IPS-18a (cell line): Measurements from ENCODE around the gene SDE2.

Experiments used
- H3K27ac ChIP-seq: one replicate; pipeline ENCODE4 v1.5.1; 2013; ENCODE audit warnings: low read length
- H3K27me3 ChIP-seq: one replicate; pipeline ENCODE4 v1.6.1; 2013; ENCODE audit warnings: mild to moderate bottlenecking, low read length; ENCODE audit not compliant: control insufficient read depth, insufficient read depth
- H3K36me3 ChIP-seq: one replicate; pipeline ENCODE4 v1.6.1; 2013; ENCODE audit warnings: low read depth, low read length; ENCODE audit not compliant: control insufficient read depth
- H3K4me1 ChIP-seq: one replicate; pipeline ENCODE4 v1.6.1; 2013; ENCODE audit warnings: low read depth, low read length; ENCODE audit not compliant: control insufficient read depth
- H3K4me3 ChIP-seq: one replicate; pipeline ENCODE4 v1.5.1; 2013; ENCODE audit warnings: low read length
- H3K9ac ChIP-seq: one replicate; pipeline ENCODE4 v1.6.1; 2013; ENCODE audit warnings: mild to moderate bottlenecking, low read length, moderate library complexity
- H3K9me3 ChIP-seq: one replicate; pipeline ENCODE4 v1.6.1; 2013; ENCODE audit warnings: low read depth, low read length; ENCODE audit not compliant: control insufficient read depth

Gene SDE2

GRCh38 chr1:225999227-225999911 lies at the start of gene SDE2:
Gene SDE2 (minus strand): TSS chr1:225999343. CDS start chr1:225999312, 31 bp downstream.
- peak within 1 kb of the TSS; percentile 90 for H3K27ac ChIP-seq
- peaks cover 31% of the 10 kb centered on the region for H3K4me1 ChIP-seq

GRCh38 chr1:226048886-226049285 lies 49.7 kb upstream of the SDE2 start:
- no peaks in the 10 kb centered on the region for H3K36me3 ChIP-seq
- no peak overlapping the region for H3K27ac ChIP-seq
- no peak overlapping the region for H3K9ac ChIP-seq
- H3K27me3 ChIP-seq: no peaks in the 10 kb centered on the region
- H3K4me3 ChIP-seq: no peak overlapping the region
- no peaks in the 10 kb centered on the region for H3K4me1 ChIP-seq
- H3K9me3 ChIP-seq: no peaks in the 10 kb centered on the region

More at GRCh38 chr1:225999227-225999911, at the start of gene SDE2:
- H3K27me3 ChIP-seq: no peaks in the 10 kb centered on the region
- H3K9me3 ChIP-seq: no peaks in the 10 kb centered on the region
- H3K9ac ChIP-seq: peak within 1 kb of the TSS; percentile 78
- H3K4me3 ChIP-seq: peak within 1 kb of the TSS; percentile 90
- H3K36me3 ChIP-seq: peaks cover 9% of the 10 kb centered on the region

GRCh38 chr1:226047495-226047894 lies 48.4 kb upstream of the SDE2 start:
- H3K27ac ChIP-seq: no peak overlapping the region

GRCh38 chr1:226046240-226046639 lies 47.1 kb upstream of the SDE2 start:
- H3K27ac ChIP-seq: no peak overlapping the region
- no peaks in the 10 kb centered on the region for H3K27me3 ChIP-seq
- no peaks in the 10 kb centered on the region for H3K36me3 ChIP-seq
- no peaks in the 10 kb centered on the region for H3K9me3 ChIP-seq
- H3K4me1 ChIP-seq: no peaks in the 10 kb centered on the region
- H3K4me3 ChIP-seq: no peak overlapping the region
- no peak overlapping the region for H3K9ac ChIP-seq

More at GRCh38 chr1:226047495-226047894, 48.4 kb upstream of the SDE2 start:
- Histone ChIP-seq H3K9ac (no peak overlapping the region), H3K36me3 (no peaks in the 10 kb centered on the region), H3K4me3 (no peak overlapping the region), H3K9me3 (no peaks in the 10 kb centered on the region), H3K4me1 (no peaks in the 10 kb centered on the region), H3K27me3 (no peaks in the 10 kb centered on the region)

GRCh38 chr1:226044514-226045101 lies 45.5 kb upstream of the SDE2 start:
- Histone ChIP-seq H3K9me3 (no peaks in the 10 kb centered on the region), H3K9ac (no peak overlapping the region), H3K4me3 (no peak overlapping the region), H3K4me1 (no peaks in the 10 kb centered on the region), H3K36me3 (no peaks in the 10 kb centered on the region), H3K27ac (no peak overlapping the region), H3K27me3 (no peaks in the 10 kb centered on the region)

- Histone ChIP-seq H3K4me3 (no peak overlapping the region), H3K9me3 (no peaks in the 10 kb centered on the region), H3K9ac (no peak overlapping the region), H3K36me3 (no peaks in the 10 kb centered on the region), H3K27me3 (no peaks in the 10 kb centered on the region), H3K27ac (no peak overlapping the region), H3K4me1 (no peaks in the 10 kb centered on the region)
Measured at GRCh38 chr1:226041419-226041818, 42.3 kb upstream of the SDE2 start.

GRCh38 chr1:226038661-226039060 lies 39.5 kb upstream of the SDE2 start:
- Histone ChIP-seq H3K4me1 (no peaks in the 10 kb centered on the region), H3K36me3 (no peaks in the 10 kb centered on the region), H3K27ac (no peak overlapping the region), H3K9me3 (no peaks in the 10 kb centered on the region), H3K9ac (no peak overlapping the region), H3K27me3 (no peaks in the 10 kb centered on the region), H3K4me3 (no peak overlapping the region)

GRCh38 chr1:226035915-226036314 lies 36.8 kb upstream of the SDE2 start:
- H3K27me3 ChIP-seq: no peaks in the 10 kb centered on the region

GRCh38 chr1:226034482-226034881 lies 35.3 kb upstream of the SDE2 start:
- no peak overlapping the region for H3K27ac ChIP-seq
- no peak overlapping the region for H3K9ac ChIP-seq
- H3K27me3 ChIP-seq: no peaks in the 10 kb centered on the region
- no peaks in the 10 kb centered on the region for H3K4me1 ChIP-seq
- no peaks in the 10 kb centered on the region for H3K9me3 ChIP-seq
- H3K36me3 ChIP-seq: no peaks in the 10 kb centered on the region
- H3K4me3 ChIP-seq: no peak overlapping the region

More at GRCh38 chr1:226035915-226036314, 36.8 kb upstream of the SDE2 start:
- H3K36me3 ChIP-seq: no peaks in the 10 kb centered on the region
- no peak overlapping the region for H3K4me3 ChIP-seq
- no peaks in the 10 kb centered on the region for H3K9me3 ChIP-seq
- no peak overlapping the region for H3K9ac ChIP-seq
- no peak overlapping the region for H3K27ac ChIP-seq
- H3K4me1 ChIP-seq: no peaks in the 10 kb centered on the region

GRCh38 chr1:226033991-226034390 lies 34.8 kb upstream of the SDE2 start:
- no peak overlapping the region for H3K4me3 ChIP-seq

GRCh38 chr1:226033582-226033981 lies 34.4 kb upstream of the SDE2 start:
- Histone ChIP-seq H3K4me1 (no peaks in the 10 kb centered on the region), H3K4me3 (no peak overlapping the region), H3K9ac (no peak overlapping the region), H3K36me3 (no peaks in the 10 kb centered on the region), H3K27me3 (no peaks in the 10 kb centered on the region), H3K9me3 (no peaks in the 10 kb centered on the region), H3K27ac (no peak overlapping the region)

More at GRCh38 chr1:226033991-226034390, 34.8 kb upstream of the SDE2 start:
- Histone ChIP-seq H3K9me3 (no peaks in the 10 kb centered on the region), H3K27ac (no peak overlapping the region), H3K9ac (no peak overlapping the region), H3K27me3 (no peaks in the 10 kb centered on the region), H3K36me3 (no peaks in the 10 kb centered on the region), H3K4me1 (no peaks in the 10 kb centered on the region)
